Thoracic aorta (tissue), 2 donors: Measurements from ENCODE around the gene NUAK1. TPM values are rescaled to one million over a fixed set of nuclear protein-coding genes. Genes with fewer than 3 reads are reported as not detected.

Experiments
- ATAC-seq: fragments of 150-250 bp; one replicate; pipeline ENCODE4 v1.8.0; 2017; ENCODE audit warnings: low read depth; ENCODE audit not compliant: insufficient number of reproducible peaks, low FRiP score
- DNase-seq: peaks from one replicate; pipeline ENCODE4 v3.0.0-alpha.2; 2020; ENCODE audit warnings: low spot score
- H3K27ac ChIP-seq, 2 donors: fragments of 200-600 bp; sonication (generic); 1 replicate in 1 of 2; 2 replicates in 1 of 2; pipeline ENCODE4 v1.5.1; 2016; ENCODE audit warnings: mild to moderate bottlenecking in 2 of 2, moderate library complexity in 2 of 2
- H3K27me3 ChIP-seq: fragments of 200-600 bp; sonication (generic); replicated peaks from 2 replicates; pipeline ENCODE4 v1.6.0; 2016; ENCODE audit warnings: mild to moderate bottlenecking; ENCODE audit not compliant: insufficient read depth
- H3K36me3 ChIP-seq: fragments of 200-600 bp; sonication (generic); one replicate; pipeline ENCODE4 v1.5.1; 2016
- H3K4me1 ChIP-seq, 2 donors: fragments of 200-600 bp; sonication (generic); 1 replicate in 1 of 2; 2 replicates in 1 of 2; pipeline versions ENCODE4 v1.5.1 to v1.6.0; 2016; ENCODE audit warnings: low read depth in 2 of 2, mild to moderate bottlenecking in 1 of 2; ENCODE audit not compliant: control insufficient read depth in 1 of 2
- H3K4me3 ChIP-seq: fragments of 200-600 bp; sonication (generic); 2 replicates; pipeline ENCODE4 v1.5.1; 2016; ENCODE audit warnings: mild to moderate bottlenecking
- H3K9me3 ChIP-seq: fragments of 200-600 bp; sonication (generic); 2 replicates; pipeline ENCODE4 v1.5.1; 2016
- total RNA-seq, 2 donors: library from RNA; depleted of rRNA; stranded (reverse); fragments of >200 nt; gene quantifications; one replicate each; pipeline versions ENCODE4 v1.1.0 to v1.2.3, GENCODE V29; 2016
- TF ChIP-seq, protein P1 (sequence below): fragments of 200-600 bp; sonication (generic); IDR thresholded peaks from one replicate; pipeline ENCODE4 v1.5.1; 2019; ENCODE audit warnings: antibody characterized with exemption

NUAK1 gene
- total RNA-seq, 2 donors from 2014 or later, result 20.0 to 31.4 TPM

DNA sequence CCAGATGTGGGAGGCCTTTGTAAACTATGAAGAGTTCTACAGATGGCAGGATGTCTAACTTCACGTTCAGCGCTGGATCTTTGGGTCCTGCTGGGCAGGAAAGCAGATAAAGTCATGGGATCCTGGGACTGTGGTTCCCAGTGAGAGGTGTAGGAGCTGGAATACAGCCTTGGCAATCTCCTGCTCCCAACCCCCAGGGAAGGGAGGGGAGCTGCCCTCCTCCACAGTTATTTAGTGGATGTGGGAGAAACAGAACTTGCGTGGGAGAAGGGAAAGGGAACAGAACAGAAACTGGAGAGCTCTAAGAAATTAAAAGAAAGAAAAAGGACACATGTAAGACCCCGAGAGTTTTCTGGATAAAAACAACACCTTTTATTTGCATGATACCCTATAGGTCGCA is 37.0 kb downstream of the NUAK1 start:
- DNase-seq (no peak), ATAC-seq (no peak)
- H3K36me3 ChIP-seq, result no peaks in the 10 kb centered on the region
- H3K27ac ChIP-seq, result peak overlapping the region; percentile 12 to 40
- H3K4me3 ChIP-seq, result no peak overlapping the region
- H3K9me3 ChIP-seq, result no peaks in the 10 kb centered on the region
- TF ChIP-seq, protein P1, sequence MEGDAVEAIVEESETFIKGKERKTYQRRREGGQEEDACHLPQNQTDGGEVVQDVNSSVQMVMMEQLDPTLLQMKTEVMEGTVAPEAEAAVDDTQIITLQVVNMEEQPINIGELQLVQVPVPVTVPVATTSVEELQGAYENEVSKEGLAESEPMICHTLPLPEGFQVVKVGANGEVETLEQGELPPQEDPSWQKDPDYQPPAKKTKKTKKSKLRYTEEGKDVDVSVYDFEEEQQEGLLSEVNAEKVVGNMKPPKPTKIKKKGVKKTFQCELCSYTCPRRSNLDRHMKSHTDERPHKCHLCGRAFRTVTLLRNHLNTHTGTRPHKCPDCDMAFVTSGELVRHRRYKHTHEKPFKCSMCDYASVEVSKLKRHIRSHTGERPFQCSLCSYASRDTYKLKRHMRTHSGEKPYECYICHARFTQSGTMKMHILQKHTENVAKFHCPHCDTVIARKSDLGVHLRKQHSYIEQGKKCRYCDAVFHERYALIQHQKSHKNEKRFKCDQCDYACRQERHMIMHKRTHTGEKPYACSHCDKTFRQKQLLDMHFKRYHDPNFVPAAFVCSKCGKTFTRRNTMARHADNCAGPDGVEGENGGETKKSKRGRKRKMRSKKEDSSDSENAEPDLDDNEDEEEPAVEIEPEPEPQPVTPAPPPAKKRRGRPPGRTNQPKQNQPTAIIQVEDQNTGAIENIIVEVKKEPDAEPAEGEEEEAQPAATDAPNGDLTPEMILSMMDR, result no peak
- H3K27me3 ChIP-seq, result no peaks in the 10 kb centered on the region
- H3K4me1 ChIP-seq, result peaks cover 17 to 69% of the 10 kb centered on the region in 2 donors

DNA sequence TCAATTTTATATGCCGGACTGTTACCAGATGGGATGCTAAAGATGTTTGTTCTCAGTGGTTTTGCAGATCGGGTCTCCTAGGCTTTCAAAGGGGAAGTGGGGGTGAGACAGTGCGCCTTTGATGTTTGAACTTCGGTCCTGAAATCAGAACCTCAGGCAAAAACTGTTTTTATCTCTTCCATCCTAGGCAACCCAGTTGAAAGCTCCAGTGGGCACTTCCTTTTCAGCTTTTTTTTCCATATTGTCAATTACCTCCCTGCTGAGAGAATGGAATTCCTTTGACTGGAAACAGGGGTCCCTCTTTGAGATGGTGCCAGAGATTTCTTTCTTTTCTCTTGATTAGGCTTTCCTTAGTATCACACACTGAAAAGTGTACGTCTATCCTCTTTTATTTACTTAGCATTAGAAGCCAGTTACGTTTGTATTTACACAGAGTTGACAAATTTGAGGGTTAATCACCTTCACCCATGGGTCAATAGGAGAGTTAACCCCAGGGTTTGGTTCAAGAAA is 40.0 kb downstream of the NUAK1 start:
- Histone ChIP-seq H3K36me3 (no peaks in the 10 kb centered on the region), H3K9me3 (no peaks in the 10 kb centered on the region), H3K4me3 (no peak overlapping the region), H3K4me1 (peaks cover 23 to 69% of the 10 kb centered on the region in 2 donors), H3K27ac (no peak overlapping the region), H3K27me3 (no peaks in the 10 kb centered on the region)
- no peak for ATAC-seq
- TF ChIP-seq, protein P1, result no peak
- DNase-seq, result no peak

- peak overlapping the region; percentile 19 to 68 for H3K27ac ChIP-seq
- no peak for ATAC-seq
- no peak for DNase-seq
Observed at GRCh38 chr12:106097011-106097410, 41.7 kb downstream of the NUAK1 start.

GRCh38 chr12:106096376-106096775 is 42.4 kb downstream of the NUAK1 start:
- no peaks in the 10 kb centered on the region for H3K9me3 ChIP-seq
- TF ChIP-seq, protein P1, result no peak
- peak overlapping the region; percentile 19 to 68 for H3K27ac ChIP-seq
- H3K36me3 ChIP-seq, result no peaks in the 10 kb centered on the region
- ATAC-seq (peak; percentile 85), DNase-seq (peak; percentile 31)
- no peaks in the 10 kb centered on the region for H3K27me3 ChIP-seq
- H3K4me3 ChIP-seq, result peak overlapping the region; percentile 14
- H3K4me1 ChIP-seq, result peaks cover 27 to 71% of the 10 kb centered on the region in 2 donors

More at GRCh38 chr12:106097011-106097410, 41.7 kb downstream of the NUAK1 start:
- TF ChIP-seq, protein P1, result no peak
- peak overlapping the region; percentile 14 for H3K4me3 ChIP-seq
- H3K4me1 ChIP-seq, result peaks cover 23 to 71% of the 10 kb centered on the region in 2 donors
- H3K27me3 ChIP-seq, result no peaks in the 10 kb centered on the region
- no peaks in the 10 kb centered on the region for H3K36me3 ChIP-seq
- no peaks in the 10 kb centered on the region for H3K9me3 ChIP-seq

- no peaks in the 10 kb centered on the region for H3K27me3 ChIP-seq
- no peak for ATAC-seq
- H3K9me3 ChIP-seq, result no peaks in the 10 kb centered on the region
- peaks cover 39 to 82% of the 10 kb centered on the region in 2 donors for H3K4me1 ChIP-seq
- H3K36me3 ChIP-seq, result no peaks in the 10 kb centered on the region
- DNase-seq, result no peak
- H3K4me3 ChIP-seq, result no peak overlapping the region
- TF ChIP-seq, protein P1, result no peak
- peak overlapping the region; percentile 59 to 68 for H3K27ac ChIP-seq
Observed at GRCh38 chr12:106094304-106094703, 44.5 kb downstream of the NUAK1 start.
